ENCODE measurements around the gene UPK1A. TPM values are rescaled to one million over a fixed set of nuclear protein-coding genes. Genes with fewer than 3 reads are reported as not detected.

Gene UPK1A
- 10 to 100 TPM; 13.1 to 27.1 (median 15.8) TPM for polyA plus RNA-seq (ENCODE audit: insufficient read length in 3 of 3)
- long read RNA-seq, donor 1, transcript UPK1A-204 (8 exons, 1,268 nt) = major isoform, 13 of 30 reads
- long read RNA-seq, donor 1, transcript UPK1A-201 (7 exons, 1,223 nt) = minor isoform, 9 of 30 reads
- long read RNA-seq, donor 1, partial matches to known transcripts = 0 of 30 reads
- long read RNA-seq, donor 1, other reads (novel, unspliced or antisense) = 6 of 30 reads
- long read RNA-seq, donor 2, transcript UPK1A-204 (8 exons, 1,268 nt) = major isoform, 7 of 11 reads
- long read RNA-seq, donor 2, partial matches to known transcripts = 0 of 11 reads
- long read RNA-seq, donor 2, other reads (novel, unspliced or antisense) = 0 of 11 reads
- long read RNA-seq, donor 3, partial matches to known transcripts = 0 of 2 reads
- long read RNA-seq, donor 3, other reads (novel, unspliced or antisense) = 0 of 2 reads
- long read RNA-seq, donor 4, transcript UPK1A-201 (7 exons, 1,223 nt) = minor isoform, 10 of 36 reads
- long read RNA-seq, donor 4, transcript UPK1A-204 (8 exons, 1,268 nt) = major isoform, 26 of 36 reads
- long read RNA-seq, donor 4, partial matches to known transcripts = 0 of 36 reads
- long read RNA-seq, donor 4, other reads (novel, unspliced or antisense) = 0 of 36 reads
- long read RNA-seq, donor 5, transcript UPK1A-204 (8 exons, 1,268 nt) = major isoform, 11 of 14 reads
- long read RNA-seq, donor 5, partial matches to known transcripts = 0 of 14 reads
- long read RNA-seq, donor 5, other reads (novel, unspliced or antisense) = 0 of 14 reads
- long read RNA-seq, donor 6, partial matches to known transcripts = 0 of 6 reads
- long read RNA-seq, donor 6, other reads (novel, unspliced or antisense) = 0 of 6 reads
- long read RNA-seq, donor 7, transcript UPK1A-204 (8 exons, 1,268 nt) = major isoform, 34 of 97 reads
- long read RNA-seq, donor 7, transcript UPK1A-201 (7 exons, 1,223 nt) = minor isoform, 30 of 97 reads
- long read RNA-seq, donor 7, partial matches to known transcripts = 30 of 97 reads
- long read RNA-seq, donor 7, other reads (novel, unspliced or antisense) = 0 of 97 reads
- long read RNA-seq, donor 8 = 0 reads
- long read RNA-seq, donor 9 = 0 reads
- long read RNA-seq, donor 10, partial matches to known transcripts = 0 of 4 reads
- long read RNA-seq, donor 10, other reads (novel, unspliced or antisense) = 0 of 4 reads
- long read RNA-seq, donor 11, partial matches to known transcripts = 0 of 2 reads
- long read RNA-seq, donor 11, other reads (novel, unspliced or antisense) = 0 of 2 reads
- long read RNA-seq, donor 12, transcript UPK1A-204 (8 exons, 1,268 nt) = major isoform, 18 of 22 reads
- long read RNA-seq, donor 12, partial matches to known transcripts = 0 of 22 reads
- long read RNA-seq, donor 12, other reads (novel, unspliced or antisense) = 0 of 22 reads
- long read RNA-seq, donor 13 = 0 reads
- long read RNA-seq, donor 14 = 0 reads
- long read RNA-seq, donor 15, transcript UPK1A-201 (7 exons, 1,223 nt) = minor isoform, 5 of 19 reads
- long read RNA-seq, donor 15, transcript UPK1A-204 (8 exons, 1,268 nt) = major isoform, 9 of 19 reads
- long read RNA-seq, donor 15, partial matches to known transcripts = 5 of 19 reads
- long read RNA-seq, donor 15, other reads (novel, unspliced or antisense) = 0 of 19 reads
- long read RNA-seq, donor 16, transcript UPK1A-201 (7 exons, 1,223 nt) = major isoform, 5 of 11 reads
- long read RNA-seq, donor 16, transcript UPK1A-204 (8 exons, 1,268 nt) = major isoform, 5 of 11 reads
- long read RNA-seq, donor 16, partial matches to known transcripts = 0 of 11 reads
- long read RNA-seq, donor 16, other reads (novel, unspliced or antisense) = 0 of 11 reads

DNA sequence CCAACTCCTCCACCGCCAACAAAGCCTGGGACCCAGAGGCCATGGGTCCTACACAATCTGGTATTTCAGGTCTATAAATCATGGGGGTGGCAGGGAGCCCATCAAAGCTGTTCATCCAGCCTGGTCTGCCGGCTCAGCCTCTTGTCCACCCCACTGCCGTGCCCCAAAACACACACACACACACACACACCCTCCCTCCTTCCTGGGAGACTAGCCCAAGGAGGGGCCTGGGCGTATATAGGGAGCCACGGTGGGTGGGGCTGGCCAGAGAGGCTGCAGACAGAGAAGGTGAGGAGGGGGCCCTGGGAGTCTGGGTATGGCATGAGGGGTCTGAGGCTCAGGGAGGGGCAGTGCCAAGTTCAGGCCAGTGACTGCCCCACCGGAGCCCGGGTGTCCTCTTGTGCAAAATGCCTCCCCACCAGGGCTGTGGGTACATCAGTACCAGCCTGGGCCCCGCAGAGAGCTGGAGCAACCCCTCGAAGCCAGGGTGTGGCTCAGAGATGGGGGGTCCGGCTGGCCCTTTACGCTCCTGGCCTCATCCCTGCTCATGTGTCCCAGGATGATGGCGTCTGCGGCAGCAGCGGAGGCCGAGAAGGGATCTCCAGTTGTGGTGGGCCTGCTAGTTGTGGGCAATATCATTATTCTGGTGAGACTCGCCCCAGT is at the start of gene UPK1A:
Gene UPK1A, plus strand, starts transcription at position 267 of the 663 bp plus-strand sequence. Its CDS starts 296 bp downstream, at position 563.
- DNase-seq = no peak

DNA sequence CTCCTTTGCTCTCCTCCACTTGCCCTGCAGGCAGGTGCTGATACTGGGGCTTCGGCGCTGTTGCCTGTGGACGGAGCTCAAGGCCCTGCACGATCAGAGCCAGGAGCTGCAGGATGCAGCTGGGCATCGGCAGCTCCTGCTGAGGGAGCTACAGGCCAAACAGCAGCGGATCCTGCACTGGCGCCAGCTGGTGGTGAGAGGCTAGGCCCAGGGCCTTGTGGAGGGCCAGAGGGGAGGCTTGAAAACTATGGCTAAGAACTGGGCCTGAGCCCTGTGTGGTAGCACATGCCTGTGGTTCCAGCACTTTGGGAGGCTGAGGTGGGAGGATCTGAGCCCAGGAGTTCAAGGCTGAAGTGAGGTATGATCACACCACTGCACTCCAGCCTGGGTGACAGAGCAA is 47.5 kb upstream of the UPK1A start:
- DNase-seq = no peak

DNA sequence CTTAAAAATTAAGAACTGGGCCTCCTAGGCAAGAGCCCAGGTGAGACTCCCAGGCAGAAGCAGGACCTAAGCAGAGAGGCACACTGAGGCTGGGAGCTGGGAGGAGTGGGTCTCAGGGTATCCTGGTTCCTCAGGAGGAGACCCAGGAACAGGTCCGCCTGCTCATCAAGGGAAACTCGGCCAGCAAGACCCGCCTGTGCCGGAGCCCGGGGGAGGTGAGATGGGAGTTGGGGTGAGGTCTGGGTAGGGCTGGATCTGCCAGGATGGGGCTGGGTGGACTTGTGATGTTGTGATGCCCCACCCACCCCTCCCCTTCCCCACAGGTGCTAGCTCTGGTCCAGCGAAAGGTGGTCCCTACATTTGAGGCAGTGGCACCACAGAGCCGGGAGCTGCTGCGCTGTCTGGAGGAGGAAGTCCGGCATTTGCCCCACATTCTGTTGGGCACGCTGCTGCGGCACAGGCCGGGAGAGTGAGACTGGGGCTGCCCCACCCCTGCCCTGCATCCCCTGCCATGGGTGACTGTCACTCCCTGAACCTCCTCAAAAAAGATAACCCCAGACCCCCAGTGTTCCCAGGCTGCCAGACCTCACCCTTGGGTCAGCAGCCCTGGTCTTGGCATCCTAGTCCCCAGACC is 46.9 kb upstream of the UPK1A start:
- DNase-seq = no peak

DNA sequence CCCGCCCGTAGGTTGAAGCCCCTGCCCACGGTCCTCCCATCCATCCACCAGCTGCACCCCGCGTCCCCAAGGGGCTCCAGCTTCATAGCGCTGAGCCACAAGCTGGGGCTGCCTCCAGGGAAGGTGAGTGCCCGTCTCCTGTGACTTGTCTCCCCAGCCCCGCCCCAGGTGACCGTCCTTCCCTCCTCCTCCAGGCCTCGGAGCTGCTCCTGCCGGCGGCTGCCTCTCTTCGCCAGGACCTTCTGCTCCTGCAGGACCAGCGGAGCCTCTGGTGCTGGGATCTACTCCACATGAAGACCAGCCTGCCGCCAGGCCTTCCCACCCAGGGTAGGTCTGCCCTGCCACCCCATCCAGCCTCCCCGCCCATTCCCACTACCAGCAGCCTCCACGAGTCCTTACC is 46.3 kb upstream of the UPK1A start:
- no peak for DNase-seq

DNA sequence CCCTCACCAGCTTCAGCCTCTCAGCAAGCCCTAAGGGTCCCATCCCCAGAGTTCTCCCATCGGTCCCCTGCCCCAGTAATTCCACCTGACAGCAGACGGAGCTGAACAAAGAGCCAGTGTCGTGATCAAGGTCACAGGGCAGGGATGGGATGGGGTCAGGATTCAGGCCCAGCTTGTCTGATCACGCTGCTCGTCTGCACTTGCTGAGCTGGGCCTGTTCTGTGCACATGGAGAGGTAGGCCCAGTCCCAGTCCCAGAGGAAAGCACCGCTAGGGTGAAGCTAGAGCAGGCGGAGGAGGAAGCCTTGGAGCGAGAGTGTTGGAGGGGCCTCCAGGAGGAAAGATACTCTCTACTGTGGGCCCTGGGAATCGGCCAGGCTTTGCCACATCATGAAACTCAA is 44.6 kb upstream of the UPK1A start:
- DNase-seq = no peak

DNA sequence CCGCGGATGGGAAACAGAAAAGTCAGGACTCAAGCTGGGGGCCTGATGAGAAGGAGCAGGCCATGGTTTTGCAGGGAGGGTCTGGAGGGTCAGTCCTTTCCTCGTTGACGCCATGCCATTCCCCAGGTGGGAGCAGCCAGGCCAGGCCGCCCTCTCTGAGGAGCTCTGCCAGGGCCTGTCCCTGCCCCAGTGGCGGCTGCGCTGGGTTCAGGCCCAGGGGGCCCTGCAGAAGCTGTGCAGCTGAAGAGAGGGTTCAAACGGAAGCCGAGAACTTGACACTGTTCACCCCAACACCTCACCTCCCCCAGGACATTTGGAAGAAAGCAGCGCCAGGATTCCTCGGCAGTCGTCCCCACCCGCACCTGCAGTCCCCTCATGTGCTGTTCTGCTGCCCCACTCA is 43.6 kb upstream of the UPK1A start:
- no peak for DNase-seq

DNA sequence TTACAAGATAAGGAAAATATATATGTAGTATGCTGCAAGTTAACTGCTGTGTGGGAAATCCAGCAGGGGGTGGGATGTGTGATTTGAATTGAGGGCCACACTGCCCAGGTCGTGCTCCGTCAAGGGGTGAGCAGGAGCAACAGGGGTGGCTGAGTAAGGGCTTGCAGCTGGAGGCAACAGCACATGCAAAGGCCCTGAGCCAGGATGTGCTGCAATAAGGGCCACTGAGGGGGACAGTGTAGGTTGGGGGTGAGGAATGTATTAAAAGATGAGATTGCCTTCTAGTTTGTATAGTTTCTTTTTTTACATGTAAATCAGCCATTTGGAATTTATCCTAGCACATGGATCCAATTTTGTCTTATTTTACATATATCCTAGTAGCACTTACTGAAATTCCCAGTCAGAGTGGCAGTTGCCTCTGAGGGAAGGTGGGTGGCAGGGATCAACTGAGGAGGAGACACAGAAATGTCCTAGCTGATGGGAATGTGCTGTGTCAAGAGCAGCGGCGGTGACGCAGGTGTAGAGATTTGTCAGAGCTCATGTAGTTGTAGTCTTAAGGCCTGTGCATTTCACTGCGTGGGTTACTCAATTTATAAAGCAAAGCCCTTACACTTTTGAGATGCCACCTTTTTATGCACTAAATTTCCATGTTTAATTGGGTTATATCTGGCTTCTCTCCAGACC is 42.8 kb upstream of the UPK1A start:
- no peak for DNase-seq

DNA sequence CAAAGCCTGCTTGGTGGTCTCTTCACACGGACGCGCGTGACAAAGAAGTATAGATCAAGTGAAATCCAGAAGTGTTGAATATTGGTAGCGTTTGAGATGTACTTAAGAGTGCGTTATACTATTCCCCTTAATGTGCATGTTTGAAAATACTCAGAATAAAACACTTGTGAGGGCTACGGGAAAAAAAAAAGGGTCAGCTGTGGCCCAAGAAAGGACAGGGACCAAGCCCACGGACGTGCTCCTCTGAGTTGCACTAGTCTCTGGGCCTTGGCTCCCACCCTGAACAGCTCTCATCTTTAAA is 38.1 kb upstream of the UPK1A start:
- DNase-seq = no peak

DNA sequence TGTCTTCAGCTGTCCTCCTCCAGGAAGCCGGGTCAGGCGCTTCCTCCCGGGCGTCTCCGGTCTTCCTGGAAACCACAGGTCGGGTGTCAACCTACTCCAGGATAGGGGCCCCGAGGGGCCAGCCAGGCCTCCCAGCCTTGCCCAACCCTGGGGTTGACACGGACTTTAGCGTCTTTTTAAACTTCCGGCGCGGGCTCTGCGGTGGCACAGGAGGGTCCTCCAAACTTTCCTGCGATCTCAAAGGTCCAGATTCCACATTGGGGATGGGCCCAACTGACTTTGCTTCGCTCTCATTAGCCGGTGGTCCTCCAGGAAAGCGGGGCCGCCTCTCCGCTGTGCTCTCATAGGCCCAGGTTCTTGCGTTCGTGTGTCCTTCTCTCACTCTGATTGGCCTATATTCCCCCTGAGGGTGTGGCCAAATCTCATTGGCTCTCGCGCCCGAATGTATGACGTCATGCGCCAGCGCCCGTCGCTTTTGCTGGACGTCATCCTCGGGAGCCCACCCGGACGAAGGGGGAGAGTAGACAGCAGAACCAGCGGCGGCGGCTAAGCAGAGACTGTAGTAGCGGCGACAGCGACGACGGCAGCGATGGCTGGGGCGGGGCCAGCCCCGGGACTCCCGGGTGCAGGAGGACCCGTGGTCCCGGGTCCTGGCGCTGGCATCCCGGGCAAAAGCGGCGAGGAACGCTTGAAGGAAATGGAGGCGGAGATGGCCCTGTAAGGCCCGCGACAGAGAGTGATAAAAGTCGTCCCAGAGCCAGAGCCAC is 37.6 kb upstream of the UPK1A start, which contains the start of gene RBM42:
Gene RBM42, plus strand, starts transcription at position 472 of the 767 bp plus-strand sequence. Its CDS starts 118 bp downstream, at position 590.
- peak; percentile 99 for DNase-seq

DNA sequence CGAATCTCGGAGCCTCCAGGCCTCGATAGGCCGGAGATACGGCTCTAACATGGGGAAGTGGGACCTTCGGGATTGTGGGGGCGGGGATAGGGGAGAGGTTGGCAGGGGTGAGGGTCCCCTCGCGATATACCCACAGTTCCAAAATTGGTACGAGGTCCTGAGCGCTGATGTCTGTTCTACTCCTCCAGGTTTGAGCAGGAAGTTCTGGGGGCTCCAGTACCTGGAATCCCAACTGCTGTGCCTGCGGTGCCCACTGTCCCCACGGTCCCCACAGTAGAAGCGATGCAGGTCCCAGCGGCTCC is 37.0 kb upstream of the UPK1A start:
- no peak for DNase-seq

DNA sequence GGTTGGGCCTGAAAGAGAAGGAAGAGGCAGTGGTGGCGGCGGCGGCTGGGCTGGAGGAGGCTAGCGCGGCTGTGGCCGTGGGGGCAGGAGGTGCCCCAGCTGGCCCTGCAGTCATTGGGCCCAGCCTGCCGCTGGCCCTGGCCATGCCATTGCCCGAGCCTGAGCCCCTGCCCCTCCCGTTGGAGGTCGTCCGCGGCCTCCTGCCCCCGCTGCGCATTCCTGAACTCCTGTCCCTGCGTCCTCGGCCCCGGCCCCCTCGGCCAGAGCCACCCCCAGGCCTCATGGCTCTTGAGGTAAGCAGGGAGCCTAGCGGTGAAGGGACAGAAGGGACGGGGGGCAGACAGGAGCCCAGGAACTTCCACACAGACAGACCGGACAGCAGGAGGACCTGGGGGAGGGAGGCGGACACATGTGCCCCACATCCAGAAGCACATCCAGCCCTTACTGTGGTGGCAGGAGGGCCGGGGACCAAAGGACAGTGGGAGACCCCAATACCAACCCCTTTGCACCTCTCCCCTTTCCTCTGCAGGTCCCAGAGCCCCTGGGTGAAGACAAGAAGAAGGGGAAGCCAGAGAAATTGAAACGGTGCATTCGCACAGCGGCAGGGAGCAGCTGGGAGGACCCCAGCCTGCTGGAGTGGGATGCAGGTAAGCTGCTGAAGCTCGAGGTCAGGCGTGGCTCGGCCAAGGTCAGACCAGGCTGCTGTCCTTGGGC is 32.4 kb upstream of the UPK1A start:
- no peak for DNase-seq

DNA sequence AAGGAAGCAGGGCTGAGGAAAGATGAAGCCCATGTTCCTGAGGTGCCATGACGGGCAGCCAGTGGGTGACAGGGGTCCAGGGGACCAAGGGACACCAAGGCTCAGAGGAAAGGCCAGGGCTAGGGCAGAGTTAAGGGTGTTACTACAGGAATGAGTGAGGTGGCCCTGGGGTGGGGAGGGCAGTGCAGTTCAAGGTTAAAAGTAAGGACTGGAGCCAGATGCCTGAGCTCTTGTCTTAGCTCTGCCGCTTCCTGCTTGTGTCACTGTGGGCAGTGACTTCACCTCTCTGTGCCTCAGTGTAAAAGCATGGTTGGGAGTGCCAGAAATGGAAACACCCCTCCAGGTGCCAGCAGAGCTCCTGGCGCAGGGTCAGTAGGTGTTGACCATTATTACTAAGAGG is 29.7 kb upstream of the UPK1A start:
- DNase-seq = no peak

DNA sequence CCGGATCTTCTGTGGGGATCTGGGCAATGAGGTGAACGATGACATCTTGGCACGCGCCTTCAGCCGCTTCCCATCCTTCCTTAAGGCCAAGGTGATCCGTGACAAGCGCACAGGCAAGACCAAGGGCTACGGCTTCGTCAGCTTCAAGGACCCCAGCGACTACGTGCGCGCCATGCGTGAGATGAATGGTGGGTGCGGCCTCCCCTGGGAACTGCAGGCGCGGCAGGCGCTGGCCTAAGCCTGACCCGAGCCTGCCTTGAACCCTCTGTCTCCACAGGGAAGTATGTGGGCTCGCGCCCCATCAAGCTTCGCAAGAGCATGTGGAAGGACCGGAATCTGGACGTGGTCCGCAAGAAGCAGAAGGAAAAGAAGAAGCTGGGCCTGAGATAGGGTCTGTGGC is 29.2 kb upstream of the UPK1A start:
- DNase-seq = no peak

DNA sequence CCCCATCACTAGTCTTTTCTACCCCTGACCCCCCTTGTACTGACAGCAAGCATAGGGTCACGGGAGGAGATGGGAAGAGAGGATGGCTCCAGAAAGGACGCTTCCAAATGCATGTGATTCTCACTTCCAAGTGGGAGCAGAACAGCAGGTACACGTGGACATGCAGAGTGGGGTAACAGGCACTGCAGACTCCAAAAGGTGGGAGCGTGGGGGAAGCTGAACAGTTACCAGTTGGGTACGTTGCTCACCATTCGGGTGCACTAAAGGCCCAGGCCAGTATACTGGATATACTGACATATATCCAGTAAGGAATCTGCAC is 27.0 kb upstream of the UPK1A start:
- no peak for DNase-seq

DNA sequence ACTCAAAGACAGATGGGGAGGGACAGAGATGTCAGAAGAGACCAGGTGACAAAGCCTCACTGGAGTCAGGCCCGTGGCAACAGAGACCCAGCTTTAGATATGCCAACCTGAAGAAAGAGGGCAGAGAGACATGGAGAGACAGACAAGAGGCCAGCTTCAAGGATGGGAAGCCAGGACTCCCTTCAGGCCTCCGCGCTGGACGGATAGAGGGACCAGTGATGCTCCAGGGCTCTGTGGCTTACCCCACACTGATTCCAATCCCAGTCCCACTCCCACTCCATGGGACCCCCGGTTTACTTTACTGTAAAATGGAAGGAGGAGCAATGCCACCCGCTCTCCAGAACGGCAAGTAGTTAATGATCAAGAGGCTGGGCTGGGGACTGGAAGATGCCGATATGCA is 26.5 kb upstream of the UPK1A start:
- no peak for DNase-seq

DNA sequence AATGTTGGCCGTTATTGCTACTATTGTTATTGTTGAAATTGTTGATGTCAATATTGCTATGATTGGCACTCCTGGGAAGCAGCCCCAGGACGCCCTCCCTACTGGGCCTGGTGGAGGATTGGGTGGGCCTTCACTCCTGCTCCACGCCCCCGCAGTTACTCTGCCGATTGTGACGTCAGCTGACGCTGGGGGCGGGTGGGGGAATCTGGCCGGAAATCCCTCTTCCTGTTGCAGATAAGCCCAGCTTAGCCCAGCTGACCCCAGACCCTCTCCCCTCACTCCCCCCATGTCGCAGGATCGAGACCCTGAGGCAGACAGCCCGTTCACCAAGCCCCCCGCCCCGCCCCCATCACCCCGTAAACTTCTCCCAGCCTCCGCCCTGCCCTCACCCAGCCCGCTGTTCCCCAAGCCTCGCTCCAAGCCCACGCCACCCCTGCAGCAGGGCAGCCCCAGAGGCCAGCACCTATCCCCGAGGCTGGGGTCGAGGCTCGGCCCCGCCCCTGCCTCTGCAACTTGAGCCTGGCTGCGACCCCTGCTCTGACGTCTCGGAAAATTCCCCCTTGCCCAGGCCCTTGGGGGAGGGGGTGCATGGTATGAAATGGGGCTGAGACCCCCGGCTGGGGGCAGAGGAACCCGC is 24.7 kb upstream of the UPK1A start, which contains the start of gene ETV2:
Gene ETV2, plus strand, starts transcription at position 231 of the 637 bp plus-strand sequence. CDS start 716 bp downstream, outside the sequence.
- DNase-seq = peak; percentile 40

DNA sequence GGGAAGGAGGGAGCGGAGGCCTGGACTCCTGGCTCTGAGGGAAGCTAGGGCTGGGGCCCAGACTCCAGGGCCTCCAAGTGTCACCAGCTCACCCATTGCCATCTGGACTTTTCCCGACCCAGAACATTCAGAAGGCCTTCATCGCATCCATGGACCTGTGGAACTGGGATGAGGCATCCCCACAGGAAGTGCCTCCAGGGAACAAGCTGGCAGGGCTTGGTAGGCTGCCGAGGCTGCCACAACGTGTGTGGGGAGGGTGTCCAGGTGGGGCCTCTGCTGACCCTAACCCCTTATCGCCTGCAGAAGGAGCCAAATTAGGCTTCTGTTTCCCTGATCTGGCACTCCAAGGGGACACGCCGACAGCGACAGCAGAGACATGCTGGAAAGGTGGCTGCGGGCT is 24.0 kb upstream of the UPK1A start:
- no peak for DNase-seq
